Natural killer cell (primary cell): ENCODE results near the gene ICA1. TPM values are rescaled to one million over a fixed set of nuclear protein-coding genes. Genes with fewer than 3 reads are reported as not detected.
"Not testable (repeated sequence)": the region's sequence is repeated elsewhere in the genome, so short reads cannot be mapped to it uniquely, and the experiment has no call there.

ENCODE experiments used
- ATAC-seq, 3 donors: fragments of 150-1000 bp in 2 of 3; fragments of 200-7000 bp in 1 of 3; cut with Tn5 transposase; 1 replicate in 1 of 3; 2 replicates in 2 of 3; pipeline ENCODE4 v1.10.0; 2021; ENCODE audit warnings: mild to moderate bottlenecking in 2 of 3, moderate library complexity in 2 of 3
- DNase-seq, 2 donors: peaks; one replicate each; pipeline versions ENCODE4 v3.0.0 to v3.0.0-alpha.2; 2013 to 2021; ENCODE audit warnings: mixed read lengths in 1 of 2
- H3K27ac ChIP-seq: one replicate; pipeline ENCODE4 v1.5.1; 2013; ENCODE audit warnings: mild to moderate bottlenecking, low read length
- H3K27me3 ChIP-seq: one replicate; pipeline ENCODE4 v1.6.1; 2013; ENCODE audit warnings: low read length; ENCODE audit not compliant: control insufficient read depth, insufficient read depth
- H3K36me3 ChIP-seq: one replicate; pipeline ENCODE4 v1.6.1; 2013; ENCODE audit warnings: low read length; ENCODE audit not compliant: control insufficient read depth, insufficient read depth
- H3K4me1 ChIP-seq: one replicate; pipeline ENCODE4 v1.6.1; 2013; ENCODE audit warnings: low read length; ENCODE audit not compliant: control insufficient read depth, insufficient read depth
- H3K4me3 ChIP-seq: one replicate; pipeline ENCODE4 v1.5.1; 2013; ENCODE audit warnings: low read length
- H3K9me3 ChIP-seq: one replicate; pipeline ENCODE4 v1.6.1; 2013; ENCODE audit warnings: low read length; ENCODE audit not compliant: control insufficient read depth, insufficient read depth
- H3K27ac Mint-ChIP-seq, 2 donors: one replicate each; pipeline ENCODE4 v1.8.0; 2022; ENCODE audit warnings: mild to moderate bottlenecking in 2 of 2, mixed read lengths in 2 of 2, moderate library complexity in 1 of 2
- H3K27me3 Mint-ChIP-seq, 2 donors: one replicate each; pipeline ENCODE4 v1.8.0; 2022; ENCODE audit warnings: low read depth in 2 of 2, mixed read lengths in 2 of 2
- H3K36me3 Mint-ChIP-seq: one replicate; pipeline ENCODE4 v1.8.0; 2022; ENCODE audit warnings: mixed read lengths
- H3K4me1 Mint-ChIP-seq, 2 donors: one replicate each; pipeline ENCODE4 v1.8.0; 2022; ENCODE audit warnings: mixed read lengths in 2 of 2
- H3K4me3 Mint-ChIP-seq: one replicate; pipeline ENCODE4 v1.8.0; 2022; ENCODE audit warnings: mild to moderate bottlenecking, moderate library complexity, mixed read lengths
- H3K9me3 Mint-ChIP-seq, 2 donors: one replicate each; pipeline ENCODE4 v1.8.0; 2022; ENCODE audit warnings: mixed read lengths in 2 of 2
- WGBS: methylation state at CpG from one replicate; pipeline ENCODE4 v1.1.7; 2013; ENCODE audit warnings: missing lambda C conversion rate; ENCODE audit not compliant: insufficient coverage; 5-methylcytosine and 5-hydroxymethylcytosine counted together
- intact Hi-C: fragments of 100-400 bp; cut with micrococcal nuclease; formaldehyde crosslinking; loops from one replicate; pipeline ENCODE4 v1.14.2; 2022
- total RNA-seq, 4 donors: library from RNA; stranded (reverse); fragments of 120-200 nt in 1 of 4; gene quantifications; one replicate each; pipeline versions ENCODE4 v1.2.3 to v1.2.4, GENCODE V29; 2013 to 2022
- TF ChIP-seq, protein P1 (sequence below): fragments of 200-600 bp; IDR thresholded peaks from one replicate; pipeline ENCODE4 v1.8.0; 2022; ENCODE audit warnings: antibody characterized with exemption

ICA1 gene
- total RNA-seq, 3 donors from 2014 or later (not counting 1 experiment from before 2014, with no cell fraction given): 0.75 to 1.9 (median 1.4) TPM

DNA sequence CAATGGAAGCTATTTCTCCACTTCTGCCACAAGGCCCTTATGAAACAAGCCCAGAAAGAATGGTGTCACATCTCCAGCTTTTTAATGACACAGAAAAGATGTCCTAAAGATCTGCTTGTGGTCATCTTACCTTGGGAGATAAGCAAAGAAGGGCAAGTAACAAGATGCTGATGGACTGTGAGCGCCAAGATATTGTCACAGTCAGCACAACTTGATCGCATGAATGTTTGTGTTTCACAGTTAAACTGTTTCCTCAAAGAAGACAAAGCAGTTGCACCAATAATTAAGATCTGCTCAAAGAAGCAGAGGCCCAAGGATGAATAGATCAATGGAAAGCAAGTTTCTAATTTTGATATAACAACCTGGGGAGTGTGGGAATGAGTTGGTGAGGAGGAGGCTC is 15.9 kb downstream of the ICA1 start:
- ATAC-seq: no peak
- intact Hi-C loops: no loop called here
- H3K36me3 Mint-ChIP-seq: no peaks in the 10 kb centered on the region
- DNase-seq: no peak
- Histone ChIP-seq H3K9me3 (no peaks in the 10 kb centered on the region), H3K4me1 (no peaks in the 10 kb centered on the region), H3K36me3 (no peaks in the 10 kb centered on the region), H3K27ac (no peak overlapping the region), H3K27me3 (peaks cover 2% of the 10 kb centered on the region), H3K4me3 (no peak overlapping the region)
- no peak overlapping the region for H3K4me3 Mint-ChIP-seq
- H3K27ac Mint-ChIP-seq: no peak overlapping the region
- H3K9me3 Mint-ChIP-seq: peaks cover 5 to 11% of the 10 kb centered on the region in 2 donors
- 93% methylated on average over 2 of the region's 2 CpGs for WGBS
- H3K27me3 Mint-ChIP-seq: peaks cover 16% of the 10 kb centered on the region in 2 donors
- TF ChIP-seq, protein P1, sequence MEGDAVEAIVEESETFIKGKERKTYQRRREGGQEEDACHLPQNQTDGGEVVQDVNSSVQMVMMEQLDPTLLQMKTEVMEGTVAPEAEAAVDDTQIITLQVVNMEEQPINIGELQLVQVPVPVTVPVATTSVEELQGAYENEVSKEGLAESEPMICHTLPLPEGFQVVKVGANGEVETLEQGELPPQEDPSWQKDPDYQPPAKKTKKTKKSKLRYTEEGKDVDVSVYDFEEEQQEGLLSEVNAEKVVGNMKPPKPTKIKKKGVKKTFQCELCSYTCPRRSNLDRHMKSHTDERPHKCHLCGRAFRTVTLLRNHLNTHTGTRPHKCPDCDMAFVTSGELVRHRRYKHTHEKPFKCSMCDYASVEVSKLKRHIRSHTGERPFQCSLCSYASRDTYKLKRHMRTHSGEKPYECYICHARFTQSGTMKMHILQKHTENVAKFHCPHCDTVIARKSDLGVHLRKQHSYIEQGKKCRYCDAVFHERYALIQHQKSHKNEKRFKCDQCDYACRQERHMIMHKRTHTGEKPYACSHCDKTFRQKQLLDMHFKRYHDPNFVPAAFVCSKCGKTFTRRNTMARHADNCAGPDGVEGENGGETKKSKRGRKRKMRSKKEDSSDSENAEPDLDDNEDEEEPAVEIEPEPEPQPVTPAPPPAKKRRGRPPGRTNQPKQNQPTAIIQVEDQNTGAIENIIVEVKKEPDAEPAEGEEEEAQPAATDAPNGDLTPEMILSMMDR: no peak
- H3K4me1 Mint-ChIP-seq: no peaks in the 10 kb centered on the region

DNA sequence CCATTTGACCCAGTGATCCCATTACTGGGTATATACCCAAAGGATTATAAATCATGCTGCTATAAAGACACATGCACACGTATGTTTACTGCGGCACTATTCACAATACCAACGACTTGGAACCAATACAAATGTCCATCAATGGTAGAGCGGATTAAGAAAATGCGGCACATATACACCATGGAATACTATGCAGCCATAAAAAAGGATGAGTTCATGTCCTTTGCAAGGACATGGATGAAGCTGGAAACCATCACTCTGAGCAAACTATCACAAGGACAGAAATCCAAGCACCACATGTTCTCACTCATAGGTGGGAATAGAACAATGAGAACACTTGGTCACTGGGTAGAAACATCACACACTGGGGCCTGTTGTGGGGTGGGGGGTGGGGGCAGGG is 16.9 kb downstream of the ICA1 start:
- H3K9me3 ChIP-seq, H3K27me3 ChIP-seq, H3K4me1 Mint-ChIP-seq, H3K36me3 Mint-ChIP-seq, H3K4me3 Mint-ChIP-seq, DNase-seq, H3K27ac ChIP-seq, intact Hi-C loops, H3K27ac Mint-ChIP-seq, ATAC-seq, H3K4me3 ChIP-seq, H3K4me1 ChIP-seq, H3K36me3 ChIP-seq: not testable (repeated sequence)
- peaks cover 19 to 26% of the 10 kb centered on the region in 2 donors for H3K27me3 Mint-ChIP-seq
- 96% methylated on average over 5 of the region's 5 CpGs for WGBS
- H3K9me3 Mint-ChIP-seq: peaks cover 5 to 11% of the 10 kb centered on the region in 2 donors

DNA sequence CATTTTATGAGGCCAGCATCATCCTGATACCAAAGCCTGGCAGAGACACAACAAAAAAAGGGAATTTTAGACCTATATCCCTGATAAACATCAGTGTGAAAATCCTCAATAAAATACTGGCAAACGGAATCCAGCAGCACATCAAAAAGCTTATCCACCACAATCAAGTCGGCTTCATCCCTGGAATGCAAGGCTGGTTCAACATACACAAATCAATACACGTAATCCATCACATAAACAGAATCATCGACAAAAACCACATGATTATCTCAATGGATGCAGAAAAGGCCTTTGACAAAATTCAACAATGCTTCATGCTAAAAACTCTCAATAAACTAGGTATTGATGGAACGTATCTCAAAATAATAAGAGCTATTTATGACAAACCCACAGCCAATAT is 18.9 kb downstream of the ICA1 start:
- H3K36me3 Mint-ChIP-seq, H3K9me3 ChIP-seq, DNase-seq, ATAC-seq, H3K27me3 ChIP-seq, H3K27ac Mint-ChIP-seq, H3K4me1 ChIP-seq, H3K4me3 Mint-ChIP-seq, H3K36me3 ChIP-seq, H3K4me3 ChIP-seq, intact Hi-C loops, H3K4me1 Mint-ChIP-seq, H3K27ac ChIP-seq: not testable (repeated sequence)
- 96% methylated on average over 4 of the region's 5 CpGs for WGBS
- Mint-ChIP-seq H3K9me3 (peaks cover 5 to 11% of the 10 kb centered on the region in 2 donors), H3K27me3 (peaks cover 33 to 34% of the 10 kb centered on the region in 2 donors)

- 88% methylated on average over 8 of the region's 10 CpGs for WGBS
- H3K4me3 Mint-ChIP-seq, H3K27ac Mint-ChIP-seq, H3K4me3 ChIP-seq, intact Hi-C loops, ATAC-seq, DNase-seq, H3K9me3 ChIP-seq, H3K36me3 Mint-ChIP-seq, H3K4me1 ChIP-seq, H3K27ac ChIP-seq, H3K36me3 ChIP-seq, H3K4me1 Mint-ChIP-seq, H3K27me3 ChIP-seq: not testable (repeated sequence)
- peaks cover 34 to 36% of the 10 kb centered on the region in 2 donors for H3K27me3 Mint-ChIP-seq
- H3K9me3 Mint-ChIP-seq: peaks cover 5 to 11% of the 10 kb centered on the region in 2 donors
Measured at GRCh38 chr7:8239702-8240362, 22.1 kb downstream of the ICA1 start.

GRCh38 chr7:8236780-8237407 is 25.1 kb downstream of the ICA1 start:
- no peaks in the 10 kb centered on the region for H3K4me1 ChIP-seq
- H3K27ac Mint-ChIP-seq: no peak overlapping the region
- TF ChIP-seq, protein P1: no peak
- H3K36me3 ChIP-seq: no peaks in the 10 kb centered on the region
- H3K4me3 ChIP-seq: no peak overlapping the region
- WGBS: 93% methylated on average over 3 of the region's 3 CpGs
- no peaks in the 10 kb centered on the region for H3K9me3 Mint-ChIP-seq
- H3K27me3 ChIP-seq: no peaks in the 10 kb centered on the region
- no peak for DNase-seq
- H3K27me3 Mint-ChIP-seq: peaks cover 25 to 38% of the 10 kb centered on the region in 2 donors
- no peak overlapping the region for H3K27ac ChIP-seq
- intact Hi-C loops: no loop called here
- no peak overlapping the region for H3K4me3 Mint-ChIP-seq
- H3K36me3 Mint-ChIP-seq: no peaks in the 10 kb centered on the region
- no peaks in the 10 kb centered on the region for H3K4me1 Mint-ChIP-seq
- no peak for ATAC-seq
- H3K9me3 ChIP-seq: no peaks in the 10 kb centered on the region
